ENCODE measurements around the gene PTGES2.
"Not testable (repeated sequence)": the region's sequence is repeated elsewhere in the genome, so short reads cannot be mapped to it uniquely, and the experiment has no call there.

PTGES2 gene

DNA sequence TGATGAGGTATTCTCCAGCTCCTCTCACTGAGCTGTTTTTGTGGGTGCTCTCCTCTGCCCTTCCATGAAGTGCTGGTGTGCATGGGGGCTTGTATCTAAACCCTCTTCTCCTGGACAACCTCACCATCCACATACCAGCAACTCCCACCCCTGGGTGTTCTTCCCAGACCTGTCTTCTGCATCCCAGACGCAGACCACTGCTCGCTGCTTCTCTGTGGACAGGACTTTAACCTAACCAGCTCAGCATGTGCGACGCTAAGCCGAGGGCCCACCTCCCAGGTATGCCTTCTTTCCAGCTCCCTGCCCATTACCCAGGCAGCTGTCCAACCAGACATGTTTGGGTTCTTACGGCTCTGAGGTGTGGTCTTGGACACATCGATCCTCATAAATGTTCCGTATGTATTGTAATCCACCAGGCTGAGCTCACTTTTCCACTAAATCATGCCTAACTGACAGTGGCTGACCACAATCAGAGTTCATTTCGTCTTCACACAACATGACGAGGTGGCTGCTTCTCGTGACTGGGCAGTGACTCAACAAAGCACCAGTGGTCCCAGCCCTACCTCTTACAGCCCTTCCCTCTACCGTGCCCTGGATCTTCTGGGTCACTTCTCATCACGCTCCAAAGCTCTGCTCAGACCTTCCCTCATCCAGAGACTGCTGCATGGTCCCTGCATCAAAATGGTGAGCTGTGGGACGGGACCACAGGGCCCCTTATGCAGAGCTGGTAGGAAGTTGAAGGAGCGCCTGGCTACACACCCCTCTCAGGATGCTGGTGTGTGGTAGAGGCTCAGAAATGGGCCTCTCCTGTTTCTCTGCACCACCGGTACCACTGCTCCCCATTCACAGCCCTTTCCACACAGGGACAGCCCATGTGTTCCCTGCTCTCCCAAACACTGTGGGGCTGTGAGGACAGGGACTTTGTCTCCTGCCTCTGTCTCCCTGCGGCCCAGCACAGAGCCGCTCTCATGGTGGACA lies 9.6 kb upstream of the PTGES2 start:
- no peak for DNase-seq (ENCODE audit: low read depth, low spot score)

DNA sequence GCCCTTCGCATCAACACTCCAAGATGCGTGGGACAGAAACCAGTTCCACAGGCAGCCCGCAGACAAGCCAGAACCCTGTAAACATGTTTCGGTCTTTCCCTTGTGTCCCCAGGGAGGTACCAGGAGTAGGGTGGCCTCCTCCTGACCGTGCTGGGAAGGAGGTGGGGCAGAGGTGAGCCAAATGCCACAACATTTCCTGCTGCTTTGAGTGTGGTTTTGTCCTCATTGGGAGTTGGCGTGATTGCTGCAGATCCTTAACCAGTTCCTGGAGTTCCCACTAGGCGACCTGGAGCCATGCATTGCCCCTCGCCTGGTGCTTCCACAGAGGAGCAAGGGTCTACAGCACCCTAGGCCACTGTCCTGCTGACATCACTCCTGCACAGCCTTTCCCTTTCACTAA lies 8.0 kb upstream of the PTGES2 start:
- not testable (repeated sequence) for DNase-seq (ENCODE audit: low read depth, low spot score)

DNA sequence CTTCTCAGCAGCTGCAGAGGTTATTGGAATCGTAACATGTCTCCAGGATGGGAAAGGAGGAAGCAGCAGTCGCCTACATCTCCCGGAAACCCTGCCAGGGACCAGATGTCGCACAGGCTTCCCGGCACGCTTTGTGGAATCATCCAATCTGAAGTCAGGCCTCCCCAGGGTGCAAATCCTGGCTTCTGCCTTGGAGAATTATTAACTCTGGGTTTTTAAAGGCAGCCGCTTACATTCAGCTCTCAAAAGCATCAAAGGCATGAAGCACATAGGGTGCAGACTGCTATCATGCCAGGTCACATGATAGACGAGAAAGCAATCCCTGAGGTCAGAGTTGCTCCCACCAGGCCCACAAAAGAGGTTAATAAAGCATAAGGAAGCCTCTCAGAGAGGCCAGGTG lies 4.6 kb upstream of the PTGES2 start:
- not testable (repeated sequence) for DNase-seq (ENCODE audit: low read depth, low spot score)

DNA sequence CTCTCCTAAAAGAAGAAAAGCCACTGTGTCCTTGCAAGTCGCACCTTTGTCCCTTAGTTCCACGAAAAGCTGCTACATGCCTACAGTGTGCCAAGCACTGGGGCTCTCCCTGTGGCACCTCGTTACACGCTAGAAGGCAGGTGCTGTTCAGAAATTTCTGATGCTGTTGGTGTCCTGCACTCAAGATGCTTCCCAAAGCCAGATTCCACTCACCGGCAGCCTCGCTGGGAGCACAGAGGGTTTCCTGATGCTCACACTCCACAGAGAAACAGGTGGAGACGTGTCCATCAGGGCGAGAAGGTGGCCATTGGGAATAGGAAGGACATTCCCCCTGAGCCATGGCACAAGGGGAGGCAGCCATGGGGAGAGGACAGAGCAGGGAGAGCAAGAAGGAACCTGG lies 3.8 kb upstream of the PTGES2 start:
- not testable (repeated sequence) for DNase-seq (ENCODE audit: low read depth, low spot score)

DNA sequence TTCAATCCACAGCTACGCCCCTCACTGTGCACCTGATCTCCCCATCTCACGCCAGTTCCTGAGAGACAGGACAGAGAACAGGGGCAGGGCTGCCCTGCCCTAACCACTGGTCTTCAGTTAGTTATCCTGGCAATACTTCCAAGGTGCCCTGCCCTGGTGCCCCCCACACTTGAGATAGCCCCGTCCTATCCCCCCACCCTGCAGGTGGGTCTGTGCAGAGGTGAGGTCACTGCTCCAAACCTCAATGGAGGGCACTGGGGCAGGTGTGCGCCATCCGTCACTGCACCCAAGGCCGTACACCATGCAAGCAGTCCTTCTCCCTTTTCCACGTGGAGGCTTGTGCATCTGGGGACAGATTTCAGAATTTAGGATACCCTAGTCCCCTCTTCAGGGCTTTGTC lies 3.1 kb upstream of the PTGES2 start:
- DNase-seq (ENCODE audit: low read depth, low spot score), result not testable (repeated sequence)

DNA sequence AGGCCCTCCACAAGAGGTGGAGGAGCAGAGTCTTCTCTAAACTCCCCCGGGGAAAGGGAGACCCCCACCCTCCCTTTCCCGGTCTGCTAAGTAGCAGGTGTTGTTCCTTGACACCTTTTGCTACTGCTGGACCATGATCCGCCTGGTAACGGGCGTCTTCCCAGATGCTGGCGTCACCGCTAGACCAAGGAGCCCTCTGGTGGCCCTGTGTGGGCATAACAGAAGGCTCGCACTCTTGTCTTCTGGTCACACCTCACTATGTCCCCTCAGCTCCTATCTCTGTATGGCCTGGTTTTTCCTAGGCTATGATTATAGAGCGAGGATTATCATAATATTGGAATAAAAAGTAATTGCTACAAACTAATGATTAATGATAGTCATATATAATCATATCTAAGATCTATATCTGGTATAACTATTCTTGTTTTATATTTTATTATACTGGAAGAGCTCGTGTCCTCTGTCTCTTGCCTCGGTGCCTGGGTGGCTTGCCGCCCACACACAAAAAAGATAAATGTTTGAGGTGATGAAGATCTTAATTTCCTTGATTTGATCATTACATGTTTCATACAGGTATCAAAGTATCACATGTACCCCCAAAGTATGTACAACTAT lies 2.6 kb upstream of the PTGES2 start:
- not testable (repeated sequence) for DNase-seq (ENCODE audit: low read depth, low spot score)

DNA sequence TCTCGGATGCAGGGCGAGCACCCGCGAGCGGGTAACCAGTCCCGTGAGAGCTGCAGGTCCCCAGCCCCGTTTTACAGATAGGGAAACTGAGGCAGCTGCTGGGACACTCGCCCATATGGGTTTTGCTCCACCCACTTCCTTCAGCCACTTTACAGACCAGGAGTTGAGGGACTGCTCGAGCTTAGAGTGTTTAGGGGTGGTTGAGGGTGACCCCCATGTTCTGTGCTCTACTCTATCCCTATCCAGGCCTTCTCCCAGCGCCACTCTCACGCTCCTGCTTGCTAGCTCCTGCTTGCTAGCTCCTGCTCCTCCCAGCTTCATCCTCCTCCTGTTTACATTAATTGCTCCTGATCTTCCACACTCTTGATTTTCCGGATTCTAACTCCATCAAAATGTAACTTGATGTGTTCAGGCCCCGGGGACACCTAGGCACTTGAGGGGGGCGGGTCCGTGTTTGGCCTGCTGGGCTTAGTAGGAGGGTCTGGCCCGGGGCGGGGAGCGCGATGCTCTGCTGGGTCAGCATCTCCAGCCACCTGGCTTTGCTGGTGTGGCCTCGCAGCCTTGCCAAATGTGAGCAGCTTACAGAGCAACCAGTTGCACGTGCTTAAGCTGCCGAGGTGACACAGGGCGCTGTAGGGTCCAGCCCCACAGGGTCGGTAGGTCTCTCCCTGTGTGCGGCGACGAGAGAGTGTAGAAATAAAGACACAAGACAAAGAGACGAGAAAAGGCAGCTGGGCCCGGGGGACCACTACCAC lies 1.5 kb upstream of the PTGES2 start:
- no peak for DNase-seq (ENCODE audit: low read depth, low spot score)

DNA sequence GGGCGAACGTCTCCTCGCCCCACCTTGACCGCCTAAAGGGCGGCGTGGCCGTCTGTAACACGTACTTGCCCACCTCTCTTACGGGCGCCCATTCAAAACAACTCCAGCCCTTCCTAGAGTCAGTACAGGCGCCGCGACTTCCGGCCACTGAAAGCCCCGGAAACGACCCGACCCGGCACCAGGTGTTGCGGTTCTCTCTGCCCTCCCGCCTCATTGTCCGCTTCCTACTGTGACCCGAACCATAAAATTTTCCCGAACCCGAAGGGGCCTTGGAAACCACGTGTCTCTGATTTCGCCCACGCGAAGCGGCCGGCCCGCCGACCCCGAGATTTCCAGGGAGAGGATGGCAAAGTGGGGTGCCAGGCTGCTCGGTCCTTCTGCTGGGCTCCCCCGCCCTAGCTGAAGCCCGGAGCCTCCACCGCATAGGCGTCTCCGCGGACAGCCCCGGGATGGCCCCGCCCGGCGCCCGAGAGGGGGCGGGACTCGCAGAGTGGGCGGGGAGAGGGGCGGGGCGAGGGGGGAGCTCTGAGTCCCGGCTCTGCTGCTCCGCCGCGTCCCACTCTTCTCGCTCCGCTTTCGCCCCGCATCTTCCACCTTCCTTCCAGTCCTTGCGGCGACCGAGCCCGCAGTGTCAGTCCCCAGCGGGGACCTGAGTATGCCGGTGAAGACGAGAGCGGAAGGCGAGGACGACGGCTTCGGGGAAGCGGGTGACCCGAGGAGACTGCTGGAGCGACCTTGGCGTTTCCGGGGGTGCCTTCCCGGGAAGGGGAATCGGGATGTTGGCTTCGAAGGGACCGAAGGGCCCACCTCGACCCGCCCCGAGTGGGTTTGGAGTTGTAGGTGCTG lies 684 bp upstream of the PTGES2 start:
- DNase-seq (ENCODE audit: low read depth, low spot score), result peak; percentile 78

DNA sequence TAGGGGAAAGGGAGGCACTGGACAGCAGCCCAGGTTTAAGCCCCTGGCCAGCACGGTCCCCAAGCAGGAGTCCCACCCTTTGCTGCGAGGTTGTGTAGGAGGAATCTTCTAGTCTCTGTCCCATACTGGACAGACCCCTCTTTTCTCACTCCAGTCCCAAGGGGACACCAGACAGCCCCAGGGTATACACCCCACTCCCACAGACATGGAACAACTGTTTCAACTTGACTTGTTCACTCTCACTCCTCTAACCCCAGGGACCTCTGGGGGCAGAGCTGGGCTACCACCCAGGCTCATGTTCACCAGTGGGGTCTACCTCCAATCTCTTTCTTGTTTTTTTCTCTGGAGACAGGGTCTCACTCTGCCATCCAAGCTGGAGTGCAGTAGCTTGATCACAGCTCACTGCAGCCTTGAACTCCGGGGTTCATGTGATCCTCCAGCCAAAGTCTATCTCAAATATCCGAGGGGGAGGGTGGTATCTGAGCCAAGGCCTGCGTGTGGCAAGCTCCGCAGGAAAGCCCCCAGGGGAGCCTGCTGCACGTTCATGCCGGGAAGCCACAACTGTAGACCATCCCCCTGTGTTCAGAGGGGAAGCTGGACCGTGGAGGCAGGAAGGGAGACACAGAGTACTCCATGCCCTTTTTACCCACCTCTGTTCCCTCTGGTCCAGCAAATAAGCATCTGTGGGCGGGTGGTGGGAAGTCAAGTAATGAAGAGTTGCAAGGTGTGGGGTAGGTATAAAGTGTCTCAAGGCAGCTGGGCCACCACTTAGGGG lies 1.8 kb downstream of the PTGES2 start:
- no peak for DNase-seq (ENCODE audit: low read depth, low spot score)

DNA sequence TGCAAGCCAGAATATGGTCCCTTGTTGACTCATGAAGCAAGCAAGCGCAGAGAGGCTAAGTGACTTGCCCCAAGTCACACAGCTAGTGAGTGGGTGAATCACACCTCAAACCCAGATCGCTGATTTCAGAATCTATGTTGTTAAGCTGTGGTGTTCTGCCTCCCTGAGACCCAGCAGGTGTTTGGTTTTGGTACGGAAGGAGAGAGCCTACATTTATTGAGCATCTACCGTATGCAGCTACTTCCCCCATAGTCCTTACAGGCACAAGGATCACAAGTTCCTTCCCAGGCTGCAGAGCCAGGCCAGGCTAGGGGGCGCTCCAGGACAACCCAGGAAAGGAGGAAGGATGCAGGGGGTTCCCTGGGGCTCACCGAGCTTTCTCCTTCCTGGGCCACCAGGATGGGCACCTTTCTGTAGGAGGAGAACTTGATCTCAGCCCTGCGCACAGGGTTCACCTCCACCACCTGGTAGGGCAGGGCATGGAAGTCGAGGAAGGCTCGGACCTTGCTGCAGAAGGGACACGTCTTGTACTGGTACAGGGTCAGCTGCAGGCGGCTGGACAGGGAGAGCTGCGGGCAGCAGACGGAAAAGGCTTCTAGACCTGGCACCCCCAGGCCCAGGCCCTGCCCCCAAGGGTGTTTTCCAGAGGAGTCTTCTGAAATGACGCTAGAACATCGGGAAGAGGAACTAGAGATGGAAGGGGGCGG lies 2.5 kb downstream of the PTGES2 start:
- DNase-seq (ENCODE audit: low read depth, low spot score), result peak; percentile 23

DNA sequence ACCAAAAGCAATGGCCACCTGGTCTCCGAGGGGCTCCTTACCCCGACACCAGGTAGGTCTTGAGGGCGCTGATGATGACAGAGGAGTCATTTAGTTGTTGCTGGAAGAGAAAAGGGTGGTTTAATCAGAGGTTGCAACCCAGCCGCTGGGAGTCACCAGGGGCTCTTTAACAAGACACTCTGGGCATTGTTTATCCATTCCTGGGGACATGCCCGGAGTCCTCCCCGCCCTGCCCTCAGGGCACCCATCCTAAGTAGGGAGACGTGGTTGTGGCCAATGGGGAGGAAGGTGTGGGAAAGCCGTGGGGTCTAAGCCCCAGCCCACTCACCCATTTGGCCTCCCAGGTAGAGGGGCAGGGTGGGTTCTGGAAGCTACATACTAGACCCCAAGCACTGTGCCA lies 3.1 kb downstream of the PTGES2 start:
- no peak for DNase-seq (ENCODE audit: low read depth, low spot score)

DNA sequence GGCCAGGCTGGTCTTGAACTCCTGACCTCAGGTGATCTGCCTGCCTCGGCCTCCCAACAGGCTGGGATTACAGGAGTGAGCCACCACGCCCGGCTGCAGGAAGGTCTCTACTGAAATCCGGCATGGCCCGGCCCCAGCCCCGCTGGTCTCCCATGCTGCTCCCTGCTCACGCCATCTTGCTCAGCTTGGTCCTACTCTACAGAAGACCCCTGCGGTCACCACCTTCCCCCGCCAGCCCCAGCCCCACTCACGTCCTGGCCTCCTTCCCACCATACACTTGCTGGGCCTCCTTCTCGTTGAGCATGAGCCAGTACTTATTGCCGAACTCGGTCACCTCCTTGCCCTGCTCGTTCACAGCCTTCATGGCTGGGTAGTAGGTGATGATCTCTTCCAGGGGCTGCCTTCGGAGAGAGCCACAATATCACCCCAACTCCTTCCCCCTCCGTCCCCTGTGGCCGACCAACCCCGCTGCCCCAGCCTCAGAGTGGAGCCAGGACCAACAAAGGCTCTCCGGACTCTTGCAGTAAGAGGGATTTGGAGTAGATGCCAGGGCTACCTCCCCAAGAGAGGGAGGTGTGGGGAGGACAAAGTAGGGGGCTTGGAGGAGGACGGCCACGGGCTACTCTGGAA lies 4.0 kb downstream of the PTGES2 start:
- DNase-seq (ENCODE audit: low read depth, low spot score), result no peak

DNA sequence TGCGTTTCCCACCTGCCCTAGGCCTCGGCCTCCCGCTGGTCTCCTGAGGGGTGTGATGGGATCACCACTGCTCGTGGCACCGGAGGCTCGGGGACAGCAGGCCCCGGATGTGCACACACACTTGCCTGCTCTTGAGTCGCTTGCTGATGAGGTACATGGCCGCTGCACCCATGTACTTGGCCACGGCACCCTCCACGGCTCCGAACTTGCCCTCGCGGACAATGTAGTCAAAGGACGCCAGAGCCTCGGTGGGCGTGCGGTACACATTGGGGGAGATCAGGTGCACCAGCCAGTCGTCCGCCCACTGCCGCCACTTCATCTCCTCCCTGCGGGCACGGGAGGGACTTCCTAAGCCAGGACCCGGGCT lies 4.7 kb downstream of the PTGES2 start:
- DNase-seq (ENCODE audit: low read depth, low spot score), result no peak

DNA sequence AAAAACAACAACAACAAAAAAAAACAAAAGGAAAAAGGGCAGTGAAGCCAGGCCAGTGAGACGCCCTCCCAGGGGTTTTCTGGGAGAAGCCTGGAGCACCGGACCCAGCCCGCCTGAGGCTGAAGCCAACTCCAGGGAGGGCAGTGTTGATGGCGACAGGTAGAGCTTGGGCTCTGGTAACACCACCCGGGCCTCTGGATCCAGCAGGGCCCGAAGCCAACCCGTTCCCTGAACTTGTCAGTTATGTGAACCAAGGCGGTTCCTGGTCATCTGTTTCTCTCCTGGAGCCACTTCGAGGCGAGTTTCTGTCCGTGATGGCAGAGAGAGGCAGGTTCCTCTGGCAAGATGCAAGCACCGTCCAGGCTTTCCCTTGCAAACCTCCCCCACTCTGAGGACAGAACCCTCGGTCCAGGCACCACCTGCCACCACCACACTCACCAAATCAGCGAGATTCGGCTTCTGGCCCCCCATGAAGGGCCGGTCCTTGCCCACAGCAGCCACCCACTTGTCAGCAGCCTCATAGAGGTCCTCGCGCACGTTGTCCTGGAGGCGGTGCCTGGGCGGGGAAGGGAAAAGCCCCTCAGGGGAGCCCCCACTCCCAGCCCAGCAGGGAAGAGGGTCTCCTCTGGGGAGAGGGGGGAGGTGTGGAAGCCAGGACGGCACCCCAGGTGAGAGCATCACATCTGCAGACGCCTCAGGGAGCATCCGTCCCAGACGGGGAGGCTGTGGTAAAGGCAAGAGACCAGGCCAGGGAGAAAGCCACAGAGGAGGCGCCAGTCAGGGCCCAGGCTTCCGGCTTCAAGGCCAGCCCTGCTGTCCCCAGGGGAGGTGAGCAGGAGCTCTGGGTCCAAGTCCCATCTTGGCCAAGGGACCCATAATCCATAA lies 5.4 kb downstream of the PTGES2 start:
- DNase-seq (ENCODE audit: low read depth, low spot score), result no peak

DNA sequence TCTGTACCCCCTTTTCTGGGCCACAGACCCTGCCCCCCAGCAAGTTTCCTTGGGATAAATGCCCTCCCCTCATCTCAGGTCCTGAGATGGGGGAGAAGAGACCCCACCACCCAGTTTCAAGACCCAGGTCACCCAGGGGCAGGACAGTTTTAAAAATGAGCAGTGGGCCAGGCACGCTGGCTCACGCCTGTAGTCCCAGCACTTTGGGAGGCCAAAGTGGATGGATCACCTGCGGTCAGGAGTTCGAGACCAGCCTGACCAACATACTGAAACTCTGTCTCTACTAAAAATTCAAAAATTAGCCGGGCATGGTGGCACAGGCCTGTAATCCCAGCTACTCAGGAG lies 6.1 kb downstream of the PTGES2 start:
- no peak for DNase-seq (ENCODE audit: low read depth, low spot score)

DNA sequence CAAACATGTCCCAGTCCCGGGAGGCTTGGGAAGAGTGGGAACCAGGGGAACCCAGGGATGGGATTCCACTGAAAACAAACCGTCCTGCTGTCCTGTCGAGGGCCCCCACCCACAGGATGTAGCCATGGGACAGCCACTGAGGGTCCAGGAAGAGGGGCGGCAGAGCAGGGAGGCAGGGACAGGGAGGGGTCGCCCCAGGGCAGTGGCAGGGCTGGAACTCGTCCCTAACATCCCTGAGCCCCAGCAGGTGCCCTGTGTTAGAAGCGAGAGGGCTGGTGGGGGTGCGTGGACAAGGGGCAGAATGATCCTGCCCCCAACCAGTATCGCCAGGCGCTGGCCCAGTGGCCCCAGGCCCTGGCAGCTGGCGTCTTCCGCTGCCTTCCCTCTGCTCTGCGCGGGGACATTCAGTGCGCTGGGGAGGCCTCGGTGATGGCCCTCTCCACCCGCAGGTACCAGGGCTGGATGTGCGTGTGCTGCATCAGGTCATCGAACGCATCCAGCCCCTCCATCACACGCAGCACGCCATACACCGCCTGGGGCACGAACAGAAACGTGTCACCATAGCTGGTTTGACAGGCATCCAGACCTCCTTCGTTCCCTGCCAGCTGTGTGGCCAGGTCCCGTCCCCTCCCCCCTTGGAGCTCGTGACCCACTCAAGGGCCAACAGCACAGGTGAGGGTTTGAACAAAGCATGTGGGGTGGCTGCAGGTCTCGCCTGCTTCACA lies 6.6 kb downstream of the PTGES2 start:
- DNase-seq (ENCODE audit: low read depth, low spot score), result no peak

DNA sequence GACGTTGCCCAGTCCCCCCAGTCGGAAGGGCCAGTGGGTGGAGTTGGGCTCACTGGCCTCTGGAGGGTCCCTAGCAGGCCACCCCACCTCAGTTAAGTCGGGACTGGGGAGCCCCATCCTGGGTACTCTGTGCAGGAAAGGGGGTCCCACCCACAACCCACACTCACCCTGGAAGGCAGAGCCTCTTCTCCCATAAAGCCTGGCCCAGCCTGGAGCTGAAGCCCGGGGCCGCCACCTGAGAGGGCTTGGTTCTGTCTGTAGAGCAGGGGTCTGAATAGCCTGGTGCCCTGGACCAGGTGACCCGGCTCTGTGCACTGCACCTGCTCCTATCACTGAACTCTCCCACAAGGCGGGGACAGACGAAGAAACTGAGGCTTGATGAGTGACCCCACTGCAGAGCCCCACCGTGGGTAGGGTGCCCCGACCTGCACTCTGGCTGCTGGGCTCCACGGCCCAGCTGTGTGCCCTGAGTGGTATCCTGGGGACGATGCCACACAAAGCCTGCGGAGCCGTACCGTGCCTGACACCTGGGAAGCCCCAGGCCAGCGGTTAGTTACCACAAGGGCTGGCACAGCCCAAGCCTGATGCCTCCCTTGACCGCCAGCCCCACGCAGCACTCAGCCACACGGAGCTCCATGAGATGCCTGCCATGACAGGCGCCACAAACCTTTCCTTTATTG lies 7.3 kb downstream of the PTGES2 start:
- DNase-seq (ENCODE audit: low read depth, low spot score), result no peak

Data from smooth muscle cell of the brain vasculature (primary cell).